DOHH2 (cell line): ENCODE data around the gene GPR4.

Experiments
- H3F3A ChIP-seq: fragments of 200-600 bp; sonication (generic), shearing (Covaris generic); 2 replicates; pipeline ENCODE4 v1.6.0; 2016; ENCODE audit warnings: antibody characterized with exemption, mild to moderate bottlenecking; ENCODE audit not compliant: control insufficient read depth, insufficient read depth
- H3K27ac ChIP-seq: fragments of 200-600 bp; sonication (generic); 2 replicates; pipeline ENCODE4 v1.5.1; 2014; ENCODE audit warnings: low read depth, mild to moderate bottlenecking, low read length, moderate library complexity
- H3K27me3 ChIP-seq: fragments of 200-600 bp; sonication (generic); 2 replicates; pipeline ENCODE4 v1.6.1; 2014; ENCODE audit warnings: mild to moderate bottlenecking, low read length, mixed read lengths; ENCODE audit not compliant: control insufficient read depth
- H3K36me3 ChIP-seq: fragments of 200-600 bp; sonication (generic); 2 replicates; pipeline ENCODE4 v1.6.1; 2014; ENCODE audit warnings: mild to moderate bottlenecking, low read length, moderate library complexity, mixed read lengths; ENCODE audit not compliant: control insufficient read depth
- H3K4me1 ChIP-seq: fragments of 200-600 bp; sonication (generic); 2 replicates; pipeline ENCODE4 v1.6.1; 2014; ENCODE audit warnings: mild to moderate bottlenecking, low read length, mixed read lengths; ENCODE audit not compliant: control insufficient read depth
- H3K4me2 ChIP-seq: fragments of 200-600 bp; sonication (generic); 2 replicates; pipeline ENCODE4 v1.6.0; 2014; ENCODE audit warnings: mild to moderate bottlenecking, low read length, moderate library complexity
- H3K4me3 ChIP-seq: fragments of 200-600 bp; sonication (generic); 2 replicates; pipeline ENCODE4 v1.5.1; 2014; ENCODE audit warnings: mild to moderate bottlenecking, low read length, mixed read lengths
- H3K79me2 ChIP-seq: fragments of 200-600 bp; sonication (generic); 2 replicates; pipeline ENCODE4 v1.6.1; 2014; ENCODE audit warnings: mild to moderate bottlenecking, low read length, mixed read lengths; ENCODE audit not compliant: control insufficient read depth
- H3K9me2 ChIP-seq: fragments of 200-600 bp; sonication (generic); replicated peaks from 2 replicates; pipeline ENCODE4 v1.6.1; 2014; ENCODE audit warnings: mild to moderate bottlenecking, low read length, mixed read lengths; ENCODE audit not compliant: control insufficient read depth
- H3K9me3 ChIP-seq: fragments of 200-600 bp; sonication (generic); 2 replicates; pipeline ENCODE4 v1.6.1; 2014; ENCODE audit warnings: antibody characterized with exemption, low read length, mixed read lengths; ENCODE audit not compliant: control insufficient read depth, insufficient read depth
- H4K20me1 ChIP-seq: fragments of 200-600 bp; sonication (generic); 2 replicates; pipeline ENCODE4 v1.6.0; 2014; ENCODE audit warnings: low read depth, mild to moderate bottlenecking, antibody characterized with exemption, low read length, moderate library complexity; ENCODE audit not compliant: control insufficient read depth, insufficient read depth
- CTCF ChIP-seq: fragments of 200-600 bp; sonication (generic); IDR thresholded peaks from one replicate; pipeline ENCODE4 v1.5.1; 2014; ENCODE audit warnings: antibody characterized with exemption, mild to moderate bottlenecking, low read depth, low read length; ENCODE audit not compliant: poor library complexity, severe bottlenecking
- EZH2phosphoT487 ChIP-seq: fragments of 200-600 bp; sonication (generic); IDR thresholded peaks from 2 replicates; pipeline ENCODE4 v1.6.1; 2017; ENCODE audit warnings: borderline replicate concordance, mild to moderate bottlenecking, antibody characterized with exemption, low read length, moderate library complexity, mixed read lengths

The GPR4 gene

GRCh38 chr19:45597425-45598111, 4.4 kb downstream of the GPR4 start:
- H3K9me3 ChIP-seq, result no peaks in the 10 kb centered on the region
- no peaks in the 10 kb centered on the region for H3K36me3 ChIP-seq
- peaks cover 28% of the 10 kb centered on the region for H3K4me1 ChIP-seq
- no peak overlapping the region for H3K27ac ChIP-seq
- TF ChIP-seq CTCF, result no peak
- TF ChIP-seq EZH2phosphoT487, result no peak
- H3F3A ChIP-seq, result no peaks in the 10 kb centered on the region
- H3K79me2 ChIP-seq, result no peaks in the 10 kb centered on the region
- H4K20me1 ChIP-seq, result no peaks in the 10 kb centered on the region; the same call in 1 of the 2 replicates
- H3K4me2 ChIP-seq, result peak overlapping the region; percentile 72; the same call in 1 of the 2 replicates
- peak overlapping the region; percentile 59 for H3K4me3 ChIP-seq
- H3K27me3 ChIP-seq, result peaks cover 66% of the 10 kb centered on the region
- no peaks in the 10 kb centered on the region for H3K9me2 ChIP-seq

GRCh38 chr19:45595814-45596213, 6.2 kb downstream of the GPR4 start:
- Histone ChIP-seq H3K4me1 (peaks cover 28% of the 10 kb centered on the region), H3K4me3 (no peak overlapping the region), H3K79me2 (no peaks in the 10 kb centered on the region), H3F3A (no peaks in the 10 kb centered on the region), H3K4me2 (no peak overlapping the region), H3K9me3 (no peaks in the 10 kb centered on the region), H3K36me3 (no peaks in the 10 kb centered on the region), H3K27ac (no peak overlapping the region), H3K27me3 (peaks cover 48% of the 10 kb centered on the region), H3K9me2 (no peaks in the 10 kb centered on the region), H4K20me1 (no peaks in the 10 kb centered on the region)
- TF ChIP-seq CTCF (no peak), EZH2phosphoT487 (no peak)

GRCh38 chr19:45593520-45593919, 8.5 kb downstream of the GPR4 start:
- Histone ChIP-seq H3K4me3 (no peak overlapping the region), H3K9me2 (no peaks in the 10 kb centered on the region), H3K27ac (no peak overlapping the region), H3F3A (no peaks in the 10 kb centered on the region; the same call in 1 of the 2 replicates), H3K79me2 (no peaks in the 10 kb centered on the region), H3K9me3 (no peaks in the 10 kb centered on the region), H4K20me1 (no peaks in the 10 kb centered on the region), H3K36me3 (no peaks in the 10 kb centered on the region), H3K4me1 (peaks cover 11% of the 10 kb centered on the region), H3K4me2 (no peak overlapping the region), H3K27me3 (peaks cover 25% of the 10 kb centered on the region)
- no peak for TF ChIP-seq CTCF
